Peyer's patch (tissue), 4 donors: Measurements from ENCODE around the gene FBXO31. TPM values are rescaled to one million over a fixed set of nuclear protein-coding genes. Genes with fewer than 3 reads are reported as not detected.

Experiments used
- DNase-seq, 3 donors: peaks; one replicate each; pipeline ENCODE4 v3.0.0-alpha.2; 2017 to 2019
- H3K27ac ChIP-seq, 4 donors: fragments of 200-600 bp; sonication (generic); one replicate each; pipeline ENCODE4 v1.5.1; 2016 to 2019
- H3K27me3 ChIP-seq, 2 donors: fragments of 200-600 bp; sonication (generic); one replicate each; pipeline ENCODE4 v1.5.1; 2019
- H3K36me3 ChIP-seq, 3 donors: fragments of 200-600 bp; sonication (generic); one replicate each; pipeline ENCODE4 v1.5.1; 2016 to 2019
- H3K4me1 ChIP-seq, 4 donors: fragments of 200-600 bp; sonication (generic); one replicate each; pipeline ENCODE4 v1.5.1; 2016 to 2019
- H3K4me3 ChIP-seq, 4 donors: fragments of 200-600 bp; sonication (generic); 1 replicate in 3 of 4; 2 replicates in 1 of 4; pipeline ENCODE4 v1.5.1; 2016 to 2019; ENCODE audit warnings: mild to moderate bottlenecking in 1 of 4
- H3K9me3 ChIP-seq, 4 donors: fragments of 200-600 bp; sonication (generic); one replicate each; pipeline ENCODE4 v1.5.1; 2016 to 2019; ENCODE audit warnings: mild to moderate bottlenecking in 1 of 4
- POLR2A ChIP-seq, 2 donors: fragments of 450-650 bp; IDR thresholded peaks; one replicate each; pipeline ENCODE4 v1.5.1; 2017; ENCODE audit warnings: antibody characterized with exemption in 2 of 2, mild to moderate bottlenecking in 2 of 2, moderate library complexity in 2 of 2
- total RNA-seq, 4 donors: library from RNA; depleted of rRNA; stranded (reverse); fragments of >200 nt; gene quantifications; one replicate each; pipeline ENCODE4 v1.1.0, GENCODE V29; 2016
- TF ChIP-seq, protein P1 (sequence below), 6 experiments: fragments of 450-650 bp in 4 of 6; fragments of 200-600 bp in 2 of 6; sonication (generic) in 1 of 6; IDR thresholded peaks; one replicate each; pipeline ENCODE4 v1.5.1; 2017 to 2019; ENCODE audit warnings: antibody characterized with exemption in 6 of 6, mild to moderate bottlenecking in 3 of 6, moderate library complexity in 1 of 6

Gene FBXO31
- total RNA-seq, 4 donors from 2014 or later = 135 to 207 (median 191) TPM

DNA sequence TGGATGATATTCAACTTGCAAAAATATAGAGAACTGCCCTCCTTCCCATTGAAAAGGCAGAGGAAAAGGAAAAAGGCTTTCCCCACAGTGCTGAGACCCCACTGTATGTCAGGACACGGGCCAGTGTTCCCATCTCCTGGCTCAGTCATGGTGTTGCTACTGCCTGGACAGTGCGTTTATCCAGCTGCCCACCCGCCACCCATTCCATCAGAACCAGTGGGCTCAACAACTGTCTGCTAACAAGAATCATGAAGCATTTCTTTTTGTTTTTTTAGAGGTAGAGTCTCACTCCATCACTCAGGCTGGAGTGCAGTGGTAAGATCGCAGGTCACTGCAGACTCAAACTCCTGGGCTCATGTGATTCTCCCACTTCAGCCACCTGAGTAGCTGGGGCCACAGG, 11.3 kb downstream of the FBXO31 start:
- peaks cover 0 to 13% (median 0%) of the 10 kb centered on the region in 3 donors for H3K36me3 ChIP-seq
- DNase-seq = no peak
- H3K9me3 ChIP-seq = no peaks in the 10 kb centered on the region
- no peak overlapping the region for H3K4me3 ChIP-seq
- no peak for TF ChIP-seq POLR2A (IDR thresholded peaks at IDR 0.05)
- no peak overlapping the region for H3K27ac ChIP-seq
- H3K27me3 ChIP-seq = no peaks in the 10 kb centered on the region
- peaks cover 0 to 59% (median 7%) of the 10 kb centered on the region in 4 donors for H3K4me1 ChIP-seq

DNA sequence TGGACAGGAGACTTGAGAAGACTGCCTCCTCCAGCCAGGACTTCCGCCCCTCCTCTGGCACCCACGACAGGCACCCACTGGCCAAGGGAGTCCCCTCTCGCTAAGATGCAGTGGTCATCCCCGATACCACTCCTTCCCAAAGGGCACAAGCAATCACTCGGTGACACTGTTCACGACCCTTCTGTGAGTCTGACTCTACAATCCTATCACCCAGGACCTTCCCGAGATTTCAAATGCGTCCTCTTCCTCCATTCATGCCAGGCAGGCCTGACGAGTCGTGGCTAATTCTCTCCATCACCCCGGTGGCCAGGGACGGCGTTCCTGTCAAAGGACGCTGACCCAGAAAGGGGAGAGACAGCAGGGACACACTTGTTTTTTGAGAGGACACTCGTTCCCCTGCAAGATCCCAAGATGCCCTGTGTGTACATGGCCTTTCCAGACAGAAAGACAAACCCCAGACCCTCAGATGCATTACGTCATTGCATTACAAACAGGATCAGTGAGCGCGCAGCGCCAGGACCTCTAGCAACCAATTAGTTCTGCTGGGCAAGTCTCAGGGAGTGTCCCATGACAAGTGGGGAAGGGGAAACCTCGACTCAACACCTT, 12.2 kb downstream of the FBXO31 start:
- TF ChIP-seq, protein P1, sequence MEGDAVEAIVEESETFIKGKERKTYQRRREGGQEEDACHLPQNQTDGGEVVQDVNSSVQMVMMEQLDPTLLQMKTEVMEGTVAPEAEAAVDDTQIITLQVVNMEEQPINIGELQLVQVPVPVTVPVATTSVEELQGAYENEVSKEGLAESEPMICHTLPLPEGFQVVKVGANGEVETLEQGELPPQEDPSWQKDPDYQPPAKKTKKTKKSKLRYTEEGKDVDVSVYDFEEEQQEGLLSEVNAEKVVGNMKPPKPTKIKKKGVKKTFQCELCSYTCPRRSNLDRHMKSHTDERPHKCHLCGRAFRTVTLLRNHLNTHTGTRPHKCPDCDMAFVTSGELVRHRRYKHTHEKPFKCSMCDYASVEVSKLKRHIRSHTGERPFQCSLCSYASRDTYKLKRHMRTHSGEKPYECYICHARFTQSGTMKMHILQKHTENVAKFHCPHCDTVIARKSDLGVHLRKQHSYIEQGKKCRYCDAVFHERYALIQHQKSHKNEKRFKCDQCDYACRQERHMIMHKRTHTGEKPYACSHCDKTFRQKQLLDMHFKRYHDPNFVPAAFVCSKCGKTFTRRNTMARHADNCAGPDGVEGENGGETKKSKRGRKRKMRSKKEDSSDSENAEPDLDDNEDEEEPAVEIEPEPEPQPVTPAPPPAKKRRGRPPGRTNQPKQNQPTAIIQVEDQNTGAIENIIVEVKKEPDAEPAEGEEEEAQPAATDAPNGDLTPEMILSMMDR (IDR thresholded peaks at IDR 0.05) = no peak
- TF ChIP-seq POLR2A (IDR thresholded peaks at IDR 0.05) = no peak
- H3K27me3 ChIP-seq = no peaks in the 10 kb centered on the region
- H3K9me3 ChIP-seq = no peaks in the 10 kb centered on the region
- no peak overlapping the region for H3K4me3 ChIP-seq
- H3K27ac ChIP-seq = no peak overlapping the region
- no peak for DNase-seq
- peaks cover 0 to 15% (median 0%) of the 10 kb centered on the region in 3 donors for H3K36me3 ChIP-seq
- peaks cover 0 to 57% (median 7%) of the 10 kb centered on the region in 4 donors for H3K4me1 ChIP-seq

- Histone ChIP-seq H3K9me3 (no peaks in the 10 kb centered on the region), H3K4me3 (no peak overlapping the region), H3K27me3 (no peaks in the 10 kb centered on the region), H3K27ac (no peak overlapping the region), H3K36me3 (peaks cover 0 to 21% (median 0%) of the 10 kb centered on the region in 3 donors), H3K4me1 (peaks cover 0 to 59% (median 7%) of the 10 kb centered on the region in 4 donors)
- DNase-seq = no peak
- no peak for TF ChIP-seq POLR2A (IDR thresholded peaks at IDR 0.05)
- TF ChIP-seq, protein P1 (IDR thresholded peaks at IDR 0.05) = no peak
Measured at GRCh38 chr16:87369796-87370719, 13.5 kb downstream of the FBXO31 start.

- Histone ChIP-seq H3K4me1 (peaks cover 0 to 67% (median 7%) of the 10 kb centered on the region in 4 donors), H3K27ac (peak overlapping the region in 1 of 4 donors; percentile 14), H3K36me3 (peaks cover 0 to 20% (median 0%) of the 10 kb centered on the region in 3 donors), H3K9me3 (no peaks in the 10 kb centered on the region), H3K27me3 (no peaks in the 10 kb centered on the region), H3K4me3 (no peak overlapping the region)
- TF ChIP-seq, protein P1 (IDR thresholded peaks at IDR 0.05) = no peak
- no peak for DNase-seq
Measured at GRCh38 chr16:87369117-87369765, 14.3 kb downstream of the FBXO31 start.

- no peaks in the 10 kb centered on the region for H3K27me3 ChIP-seq
- TF ChIP-seq POLR2A (IDR thresholded peaks at IDR 0.05) = no peak
- TF ChIP-seq, protein P1 (IDR thresholded peaks at IDR 0.05) = no peak
- no peak overlapping the region for H3K4me3 ChIP-seq
- DNase-seq = no peak
- no peaks in the 10 kb centered on the region for H3K9me3 ChIP-seq
- H3K36me3 ChIP-seq = peaks cover 0 to 16% (median 0%) of the 10 kb centered on the region in 3 donors
- peak overlapping the region in 1 of 4 donors; percentile 14 for H3K27ac ChIP-seq
- H3K4me1 ChIP-seq = peaks cover 3 to 76% (median 7%) of the 10 kb centered on the region in 4 donors
Measured at GRCh38 chr16:87368029-87368770, 15.4 kb downstream of the FBXO31 start.
